ENCODE results near the gene SSNA1.

- TF ChIP-seq, protein P1, sequence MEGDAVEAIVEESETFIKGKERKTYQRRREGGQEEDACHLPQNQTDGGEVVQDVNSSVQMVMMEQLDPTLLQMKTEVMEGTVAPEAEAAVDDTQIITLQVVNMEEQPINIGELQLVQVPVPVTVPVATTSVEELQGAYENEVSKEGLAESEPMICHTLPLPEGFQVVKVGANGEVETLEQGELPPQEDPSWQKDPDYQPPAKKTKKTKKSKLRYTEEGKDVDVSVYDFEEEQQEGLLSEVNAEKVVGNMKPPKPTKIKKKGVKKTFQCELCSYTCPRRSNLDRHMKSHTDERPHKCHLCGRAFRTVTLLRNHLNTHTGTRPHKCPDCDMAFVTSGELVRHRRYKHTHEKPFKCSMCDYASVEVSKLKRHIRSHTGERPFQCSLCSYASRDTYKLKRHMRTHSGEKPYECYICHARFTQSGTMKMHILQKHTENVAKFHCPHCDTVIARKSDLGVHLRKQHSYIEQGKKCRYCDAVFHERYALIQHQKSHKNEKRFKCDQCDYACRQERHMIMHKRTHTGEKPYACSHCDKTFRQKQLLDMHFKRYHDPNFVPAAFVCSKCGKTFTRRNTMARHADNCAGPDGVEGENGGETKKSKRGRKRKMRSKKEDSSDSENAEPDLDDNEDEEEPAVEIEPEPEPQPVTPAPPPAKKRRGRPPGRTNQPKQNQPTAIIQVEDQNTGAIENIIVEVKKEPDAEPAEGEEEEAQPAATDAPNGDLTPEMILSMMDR (IDR thresholded peaks at IDR 0.05; ENCODE audit: insufficient read depth, low read depth, low read length) = no peak
- no peak for TF ChIP-seq EZH2 (IDR thresholded peaks at IDR 0.05; ENCODE audit: insufficient read depth, low read length)
Observed at GRCh38 chr9:137149363-137149762, 39.1 kb upstream of the SSNA1 start.
